GM18498 (cell line): Measurements from ENCODE around the gene TNKS2.

ENCODE experiments used
- ATAC-seq: cut with Tn5 transposase; IDR thresholded peaks from one replicate; pipeline ENCODE4 v1.9.1; 2021; ENCODE audit warnings: mild to moderate bottlenecking, moderate library complexity; ENCODE audit not compliant: unreplicated experiment

TNKS2 gene

GRCh38 chr10:91907914-91908336 is 109.7 kb downstream of the TNKS2 start:
- no peak for ATAC-seq

GRCh38 chr10:91908337-91909116 is 110.3 kb downstream of the TNKS2 start:
- peak; percentile 95 for ATAC-seq

GRCh38 chr10:91909117-91909677 is 111.0 kb downstream of the TNKS2 start, which contains the start of gene FGFBP3:
TSS of gene FGFBP3 (minus strand) at chr10:91909486. CDS start at chr10:91908969, 517 bp downstream.
- ATAC-seq: no peak

- no peak for ATAC-seq
Measured at GRCh38 chr10:91910467-91910866, 112.2 kb downstream of the TNKS2 start.
